GM12801 (cell line): ENCODE results near the gene PRKG2.

ENCODE experiments used
- CTCF ChIP-seq: IDR thresholded peaks from one replicate; pipeline ENCODE4 v1.5.1; 2011; ENCODE audit warnings: control low read depth; ENCODE audit not compliant: insufficient read length; ENCODE audit errors: extremely low read depth

PRKG2 gene

GRCh38 chr4:81061344-81061730 lies 153.7 kb downstream of the PRKG2 start:
- no peak for TF ChIP-seq CTCF

GRCh38 chr4:81060587-81061343 lies 154.3 kb downstream of the PRKG2 start:
- TF ChIP-seq CTCF, result no peak

GRCh38 chr4:81058621-81059020 lies 156.4 kb downstream of the PRKG2 start:
- no peak for TF ChIP-seq CTCF

- TF ChIP-seq CTCF, result no peak
Measured at GRCh38 chr4:81052119-81053068, 162.6 kb downstream of the PRKG2 start.

- no peak for TF ChIP-seq CTCF
Measured at GRCh38 chr4:81049907-81050306, 165.1 kb downstream of the PRKG2 start.

GRCh38 chr4:81049330-81049729 lies 165.7 kb downstream of the PRKG2 start:
- TF ChIP-seq CTCF, result no peak

- TF ChIP-seq CTCF, result no peak
Measured at GRCh38 chr4:81042578-81043365, 172.2 kb downstream of the PRKG2 start.
